CD14-positive monocyte (primary cell): ENCODE data around the gene THSD7A. TPM values are rescaled to one million over a fixed set of nuclear protein-coding genes. Genes with fewer than 3 reads are reported as not detected.

Experiments used
- DNase-seq, 3 donors: peaks; one replicate each; pipeline ENCODE4 v3.0.0-alpha.2; 2011 to 2022
- H2AFZ ChIP-seq: 2 replicates; pipeline ENCODE4 v1.6.0; 2012; ENCODE audit warnings: mild to moderate bottlenecking, low read depth, low read length, inconsistent platforms; ENCODE audit not compliant: insufficient read depth, poor library complexity, severe bottlenecking
- H3K27ac ChIP-seq, 2 donors: 1 replicate in 1 of 2; 2 replicates in 1 of 2; pipeline ENCODE4 v1.5.1; 2012 to 2013; ENCODE audit warnings: low read length in 2 of 2, control low read depth in 1 of 2, inconsistent platforms in 1 of 2, low read depth in 1 of 2, mild to moderate bottlenecking in 1 of 2
- H3K27me3 ChIP-seq, 2 donors: one replicate each; pipeline versions ENCODE4 v1.6.0 to v1.6.1; 2011 to 2013; ENCODE audit warnings: low read length in 2 of 2; ENCODE audit not compliant: control insufficient read depth in 2 of 2, insufficient read depth in 2 of 2
- H3K36me3 ChIP-seq, 2 donors: replicated peaks in 1 of 2; 1 replicate in 1 of 2; 2 replicates in 1 of 2; pipeline versions ENCODE4 v1.5.1 to v1.6.1; 2012 to 2013; ENCODE audit warnings: low read length in 2 of 2, control low read depth in 1 of 2, inconsistent platforms in 1 of 2, mild to moderate bottlenecking in 1 of 2; ENCODE audit not compliant: insufficient read depth in 2 of 2, control insufficient read depth in 1 of 2
- H3K4me1 ChIP-seq, 2 donors: 1 replicate in 1 of 2; 2 replicates in 1 of 2; pipeline versions ENCODE4 v1.5.1 to v1.6.1; 2012 to 2013; ENCODE audit warnings: low read length in 2 of 2, control low read depth in 1 of 2, inconsistent platforms in 1 of 2, mild to moderate bottlenecking in 1 of 2, moderate library complexity in 1 of 2; ENCODE audit not compliant: insufficient read depth in 2 of 2, control insufficient read depth in 1 of 2
- H3K4me2 ChIP-seq: replicated peaks from 2 replicates; pipeline ENCODE3; 2012; ENCODE audit warnings: low read length, moderate library complexity, mild to moderate bottlenecking; ENCODE audit not compliant: poor library complexity, severe bottlenecking; ENCODE audit errors: extremely low read depth
- H3K4me3 ChIP-seq, 3 experiments: fragments of 200-600 bp in 1 of 3; sonication (generic) in 1 of 3; replicated peaks in 1 of 3; 1 replicate in 2 of 3; 2 replicates in 1 of 3; pipeline ENCODE4 v1.5.1; 2011 to 2013; ENCODE audit warnings: low read length in 3 of 3, mild to moderate bottlenecking in 3 of 3, control low read depth in 2 of 3, low read depth in 2 of 3, inconsistent platforms in 1 of 3, moderate library complexity in 1 of 3
- H3K79me2 ChIP-seq: 2 replicates; pipeline ENCODE4 v1.6.0; 2012; ENCODE audit warnings: mild to moderate bottlenecking, control low read depth, inconsistent platforms, low read length, moderate library complexity; ENCODE audit not compliant: insufficient read depth
- H3K9ac ChIP-seq: 2 replicates; pipeline ENCODE4 v1.6.0; 2017; ENCODE audit warnings: low read length, mild to moderate bottlenecking; ENCODE audit not compliant: insufficient read depth, poor library complexity, severe bottlenecking
- H3K9me3 ChIP-seq, 2 donors: replicated peaks in 1 of 2; 1 replicate in 1 of 2; 2 replicates in 1 of 2; pipeline versions ENCODE4 v1.5.1 to v1.6.1; 2012 to 2013; ENCODE audit warnings: low read length in 2 of 2, control low read depth in 1 of 2; ENCODE audit not compliant: control insufficient read depth in 1 of 2, insufficient read depth in 1 of 2
- H4K20me1 ChIP-seq: 2 replicates; pipeline ENCODE4 v1.6.0; 2012; ENCODE audit warnings: mild to moderate bottlenecking, low read length, control low read depth, moderate library complexity; ENCODE audit not compliant: insufficient read depth
- H3K27ac Mint-ChIP-seq, 7 donors: one replicate each; pipeline ENCODE4 v1.8.0; 2020; ENCODE audit warnings: mild to moderate bottlenecking in 7 of 7, mixed read lengths in 7 of 7, moderate library complexity in 6 of 7, inconsistent platforms in 2 of 7
- H3K27me3 Mint-ChIP-seq, 3 donors: one replicate each; pipeline ENCODE4 v1.8.0; 2021 to 2022; ENCODE audit warnings: low read depth in 3 of 3, mild to moderate bottlenecking in 3 of 3, mixed read lengths in 3 of 3, moderate library complexity in 3 of 3, inconsistent platforms in 1 of 3
- H3K36me3 Mint-ChIP-seq, 2 donors: one replicate each; pipeline ENCODE4 v1.8.0; 2020; ENCODE audit warnings: mixed read lengths in 2 of 2, inconsistent platforms in 1 of 2, mild to moderate bottlenecking in 1 of 2
- H3K4me1 Mint-ChIP-seq: one replicate; pipeline ENCODE4 v1.8.0; 2020; ENCODE audit warnings: mild to moderate bottlenecking, mixed read lengths
- H3K4me3 Mint-ChIP-seq, 2 donors: one replicate each; pipeline ENCODE4 v1.8.0; 2020; ENCODE audit warnings: mild to moderate bottlenecking in 2 of 2, mixed read lengths in 2 of 2, moderate library complexity in 1 of 2
- H3K9me3 Mint-ChIP-seq, 7 donors: one replicate each; pipeline ENCODE4 v1.8.0; 2020 to 2022; ENCODE audit warnings: mixed read lengths in 7 of 7, mild to moderate bottlenecking in 6 of 7, moderate library complexity in 6 of 7, inconsistent platforms in 2 of 7
- CTCF ChIP-seq: fragments of 200-600 bp; IDR thresholded peaks from one replicate; pipeline ENCODE4 v1.8.0; 2022; ENCODE audit warnings: antibody characterized with exemption, mild to moderate bottlenecking
- WGBS: methylation state at CpG from one replicate; pipeline ENCODE4 v1.1.5; 2013; ENCODE audit warnings: missing lambda C conversion rate; ENCODE audit not compliant: insufficient coverage; 5-methylcytosine and 5-hydroxymethylcytosine counted together
- intact Hi-C, 2 donors: fragments of 100-400 bp; cut with micrococcal nuclease; formaldehyde crosslinking; loops; one replicate each; pipeline versions ENCODE4 v1.15.0 to v1.15.1; 2023
- polyA plus RNA-seq, 3 donors: library from polyadenylated mRNA; depleted of rRNA in 1 of 3; unstranded in 2 of 3; stranded (reverse) in 1 of 3; fragments of 300-500 nt in 2 of 3; fragments of >200 nt in 1 of 3; fragmentation: Illumina TruSeq in 2 of 3; gene quantifications; 1 replicate in 2 of 3; 2 replicates in 1 of 3; pipeline ENCODE4 v1.2.3, GENCODE V29; 2012 to 2021

Gene THSD7A
- polyA plus RNA-seq, 3 donors: under 0.01 TPM; not detected in 2

- peaks cover 0 to 4% (median 0%) of the 10 kb centered on the region in 7 donors for H3K9me3 Mint-ChIP-seq
- no peaks in the 10 kb centered on the region for H3K79me2 ChIP-seq
- no peaks in the 10 kb centered on the region for H3K4me1 Mint-ChIP-seq
- H3K27me3 ChIP-seq: no peaks in the 10 kb centered on the region
- no peak overlapping the region for H3K4me3 Mint-ChIP-seq
- H3K9me3 ChIP-seq: no peaks in the 10 kb centered on the region
- no peak overlapping the region for H2AFZ ChIP-seq
- H3K9ac ChIP-seq: no peak overlapping the region
- no peak overlapping the region for H3K4me3 ChIP-seq
- no peaks in the 10 kb centered on the region for H3K4me1 ChIP-seq
- H3K27ac ChIP-seq: no peak overlapping the region
- no peaks in the 10 kb centered on the region for H3K36me3 ChIP-seq
- no peak for DNase-seq
- no peaks in the 10 kb centered on the region for H3K36me3 Mint-ChIP-seq
- no CpG with 5 or more reads among the region's 2 CpGs for WGBS
- no peak overlapping the region for H3K27ac Mint-ChIP-seq
- no peak for TF ChIP-seq CTCF
- H3K4me2 ChIP-seq: no peak overlapping the region
- H4K20me1 ChIP-seq: no peaks in the 10 kb centered on the region
- intact Hi-C loops: no loop called here
- H3K27me3 Mint-ChIP-seq: peaks cover 0 to 2% (median 2%) of the 10 kb centered on the region in 3 donors
These were observed 215.5 kb downstream of the THSD7A start for GRCh38 chr7:11616466-11616865.

- H3K4me3 ChIP-seq: no peak overlapping the region
- WGBS: 83% methylated on average over 2 of the region's 2 CpGs
- no peak overlapping the region for H2AFZ ChIP-seq
- H3K4me2 ChIP-seq: no peak overlapping the region
- Mint-ChIP-seq H3K9me3 (peaks cover 0 to 4% (median 0%) of the 10 kb centered on the region in 7 donors), H3K36me3 (no peaks in the 10 kb centered on the region), H3K27ac (no peak overlapping the region), H3K27me3 (peaks cover 0 to 2% (median 0%) of the 10 kb centered on the region in 3 donors), H3K4me3 (no peak overlapping the region), H3K4me1 (no peaks in the 10 kb centered on the region)
- H3K4me1 ChIP-seq: no peaks in the 10 kb centered on the region
- no peak for DNase-seq
- no peak for TF ChIP-seq CTCF
- H4K20me1 ChIP-seq: no peaks in the 10 kb centered on the region
- H3K36me3 ChIP-seq: no peaks in the 10 kb centered on the region
- no peaks in the 10 kb centered on the region for H3K79me2 ChIP-seq
- intact Hi-C loops: no loop called here
- no peak overlapping the region for H3K27ac ChIP-seq
- no peaks in the 10 kb centered on the region for H3K27me3 ChIP-seq
- no peak overlapping the region for H3K9ac ChIP-seq
- no peaks in the 10 kb centered on the region for H3K9me3 ChIP-seq
These were observed 216.8 kb downstream of the THSD7A start for GRCh38 chr7:11615174-11615573.
